B cell (primary cell): ENCODE results near the gene LIX1. TPM values are rescaled to one million over a fixed set of nuclear protein-coding genes. Genes with fewer than 3 reads are reported as not detected.

Experiments
- ATAC-seq: fragments of 200-7000 bp; cut with Tn5 transposase; one replicate; pipeline ENCODE4 v1.10.0; 2021; ENCODE audit warnings: low read depth, mild to moderate bottlenecking, moderate number of reproducible peaks, moderate library complexity
- CTCF ChIA-PET: fragments of 350-600 bp; sonication (Branson Sonifier 250); formaldehyde crosslinking; loops from one replicate; lab custom pipeline; 2021; ENCODE audit warnings: antibody characterized with exemption, inconsistent platforms; lab: Charles Lee
- POLR2A ChIA-PET: fragments of 350-600 bp; sonication (Branson Sonifier 250); formaldehyde crosslinking; loops from one replicate; lab custom pipeline; 2021; ENCODE audit warnings: antibody characterized with exemption; lab: Charles Lee
- DNase-seq: peaks from one replicate; pipeline ENCODE4 v3.0.0; 2013
- H2AFZ ChIP-seq: 2 replicates; pipeline ENCODE4 v1.6.1; 2012; ENCODE audit warnings: mild to moderate bottlenecking, low read depth, low read length; ENCODE audit not compliant: insufficient read depth, poor library complexity, severe bottlenecking
- H3K27ac ChIP-seq, 2 donors: 1 replicate in 1 of 2; 2 replicates in 1 of 2; pipeline ENCODE4 v1.5.1; 2012 to 2013; ENCODE audit warnings: low read length in 2 of 2, mild to moderate bottlenecking in 2 of 2, moderate library complexity in 1 of 2
- H3K27me3 ChIP-seq, 4 experiments: fragments of 200-600 bp in 1 of 4; sonication (generic) in 1 of 4; replicated peaks in 1 of 4; 1 replicate in 2 of 4; 2 replicates in 2 of 4; pipeline versions ENCODE4 v1.6.1 to v1.7.0; 2013 to 2016; ENCODE audit warnings: low read length in 3 of 4, mild to moderate bottlenecking in 2 of 4, mixed read lengths in 1 of 4, moderate library complexity in 1 of 4; ENCODE audit not compliant: insufficient read depth in 4 of 4, control insufficient read depth in 3 of 4; ENCODE audit errors: control extremely low read depth in 1 of 4
- H3K36me3 ChIP-seq, 2 experiments: replicated peaks in 1 of 2; 1 replicate in 1 of 2; 2 replicates in 1 of 2; pipeline versions ENCODE4 v1.6.1 to v1.7.1; 2013; ENCODE audit warnings: low read length in 1 of 2; ENCODE audit not compliant: insufficient read depth in 2 of 2, control insufficient read depth in 1 of 2; ENCODE audit errors: control extremely low read depth in 1 of 2, extremely low read depth in 1 of 2
- H3K4me1 ChIP-seq, 2 donors: fragments of 200-600 bp in 1 of 2; sonication (generic) in 1 of 2; 1 replicate in 1 of 2; 2 replicates in 1 of 2; pipeline versions ENCODE4 v1.5.1 to v1.6.1; 2013 to 2017; ENCODE audit warnings: low read length in 2 of 2; ENCODE audit not compliant: control insufficient read depth in 2 of 2, insufficient read depth in 2 of 2
- H3K4me2 ChIP-seq: replicated peaks from 2 replicates; pipeline ENCODE3; 2012; ENCODE audit warnings: mild to moderate bottlenecking, low read depth, low read length; ENCODE audit not compliant: poor library complexity, severe bottlenecking
- H3K4me3 ChIP-seq, 5 experiments: fragments of 200-600 bp in 1 of 5; sonication (generic) in 1 of 5; 1 replicate in 3 of 5; 2 replicates in 2 of 5; pipeline versions ENCODE4 v1.5.1 to v1.7.0; 2011 to 2016; ENCODE audit warnings: low read length in 4 of 5, mild to moderate bottlenecking in 4 of 5, low read depth in 2 of 5, control low read depth in 1 of 5, moderate library complexity in 1 of 5; ENCODE audit not compliant: insufficient read depth in 1 of 5; ENCODE audit errors: control extremely low read depth in 1 of 5, extremely low read depth in 1 of 5
- H3K79me2 ChIP-seq: fragments of 200-600 bp; sonication (generic); one replicate; pipeline ENCODE4 v1.6.0; 2016; ENCODE audit warnings: low read length; ENCODE audit not compliant: control insufficient read depth, insufficient read depth
- H3K9ac ChIP-seq: fragments of 200-600 bp; sonication (generic); 2 replicates; pipeline ENCODE4 v1.6.1; 2017; ENCODE audit warnings: mild to moderate bottlenecking, low read length, moderate library complexity
- H3K9me3 ChIP-seq, 3 donors: one replicate each; pipeline versions ENCODE4 v1.6.1 to v1.7.1; 2013; ENCODE audit warnings: low read length in 2 of 3; ENCODE audit not compliant: control insufficient read depth in 2 of 3, insufficient read depth in 1 of 3; ENCODE audit errors: control extremely low read depth in 1 of 3
- H4K20me1 ChIP-seq: 2 replicates; pipeline ENCODE4 v1.6.0; 2012; ENCODE audit warnings: mild to moderate bottlenecking, low read length; ENCODE audit not compliant: insufficient read depth, control insufficient read depth, poor library complexity, severe bottlenecking
- H3K27ac Mint-ChIP-seq: one replicate; pipeline ENCODE4 v1.8.0; 2021; ENCODE audit warnings: mixed read lengths
- H3K27me3 Mint-ChIP-seq: one replicate; pipeline ENCODE4 v1.8.0; 2021; ENCODE audit warnings: mixed read lengths
- H3K4me1 Mint-ChIP-seq: one replicate; pipeline ENCODE4 v1.8.0; 2021; ENCODE audit warnings: mixed read lengths
- H3K4me3 Mint-ChIP-seq: one replicate; pipeline ENCODE4 v1.8.0; 2021; ENCODE audit warnings: mixed read lengths
- H3K9me3 Mint-ChIP-seq: one replicate; pipeline ENCODE4 v1.8.0; 2022; ENCODE audit warnings: mixed read lengths; ENCODE audit not compliant: insufficient read depth
- CTCF ChIP-seq: fragments of 200-600 bp; IDR thresholded peaks from one replicate; pipeline ENCODE4 v1.8.0; 2022; ENCODE audit warnings: antibody characterized with exemption, mild to moderate bottlenecking
- EZH2 ChIP-seq: IDR thresholded peaks from 2 replicates; pipeline ENCODE4 v1.6.1; 2012; ENCODE audit warnings: borderline replicate concordance, low read depth, mild to moderate bottlenecking, moderate library complexity, low read length; ENCODE audit not compliant: insufficient read depth, poor library complexity, severe bottlenecking
- WGBS: methylation state at CpG from one replicate; pipeline ENCODE4 v1.1.5; 2013; ENCODE audit warnings: missing lambda C conversion rate; ENCODE audit not compliant: insufficient coverage; 5-methylcytosine and 5-hydroxymethylcytosine counted together
- intact Hi-C: fragments of 100-400 bp; cut with micrococcal nuclease; formaldehyde crosslinking; loops from one replicate; pipeline ENCODE4 v1.10.0; 2022
- polyA plus RNA-seq: library from polyadenylated mRNA; depleted of rRNA; stranded (reverse); fragments of >200 nt; gene quantifications from 2 replicates; pipeline ENCODE4 v1.2.3, GENCODE V29; 2012
- total RNA-seq, 2 donors: library from RNA; stranded (reverse); fragments of 120-200 nt in 1 of 2; gene quantifications; 1 replicate in 1 of 2; 2 replicates in 1 of 2; pipeline versions ENCODE4 v1.2.3 to v1.2.4, GENCODE V29; 2013 to 2022

The LIX1 gene
- total and polyA plus RNA-seq, 2 donors (not counting 1 experiment from before 2014, with no cell fraction given), result not detected

DNA sequence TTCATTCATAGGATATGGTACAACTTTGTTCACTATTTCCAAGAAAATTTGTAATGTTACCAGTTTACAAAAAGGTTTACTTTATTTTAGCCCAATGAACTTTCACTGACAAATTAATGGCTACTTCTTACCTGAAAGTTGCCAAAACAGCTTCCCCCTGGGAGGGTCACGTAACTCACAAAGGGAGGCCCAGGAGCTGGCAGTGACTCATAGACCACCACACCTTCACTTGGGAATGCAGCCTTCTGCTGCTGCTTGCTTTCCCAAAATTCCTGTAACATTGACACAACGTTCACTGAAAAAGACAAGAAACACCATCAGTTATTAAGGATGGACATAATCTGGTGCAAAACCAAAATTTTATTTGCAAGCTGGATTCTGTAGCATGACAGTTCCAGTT, 18.1 kb downstream of the LIX1 start:
- no peak overlapping the region for H3K4me3 Mint-ChIP-seq
- no peak for DNase-seq

DNA sequence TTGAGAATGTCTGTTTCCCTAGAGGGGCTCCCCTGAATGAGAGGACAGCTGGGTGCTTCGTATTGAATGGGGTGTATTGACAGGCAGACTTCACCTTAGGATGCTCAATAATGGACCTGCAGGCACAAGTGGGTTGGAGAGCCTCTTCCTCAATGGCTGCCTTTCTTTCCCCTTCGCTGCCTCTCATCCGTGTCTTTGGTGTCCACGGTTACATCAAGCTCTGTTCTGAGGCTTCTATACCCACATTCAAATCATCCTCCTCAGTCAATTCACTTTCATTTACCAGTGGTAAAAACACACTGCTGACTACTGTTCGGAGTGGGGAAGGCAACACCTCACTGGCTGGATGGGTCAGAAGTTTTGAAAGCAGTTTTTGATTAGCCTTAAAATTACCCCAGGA, 20.6 kb downstream of the LIX1 start:
- peaks cover 9% of the 10 kb centered on the region for H3K4me1 Mint-ChIP-seq
- H3K4me3 ChIP-seq, result no peak overlapping the region
- no peak for TF ChIP-seq EZH2
- TF ChIP-seq CTCF, result no peak
- H3K27me3 Mint-ChIP-seq, result peaks cover 12% of the 10 kb centered on the region
- POLR2A ChIA-PET, result no interaction called here
- intact Hi-C loops, result no loop called here
- H3K27me3 ChIP-seq, result no peaks in the 10 kb centered on the region
- H3K79me2 ChIP-seq, result peaks cover 4% of the 10 kb centered on the region
- CTCF ChIA-PET, result interaction anchor here (0.8 kb wide), 1 partner anchor 12 kb away, joined by 3 read pairs; no protein-coding TSS in a partner anchor
- H3K27ac Mint-ChIP-seq, result no peak overlapping the region
- WGBS, result 100% methylated on average over 3 of the region's 5 CpGs
- ATAC-seq (no peak), DNase-seq (no peak)
- H4K20me1 ChIP-seq, result peaks cover 9% of the 10 kb centered on the region
- H3K4me1 ChIP-seq, result peaks cover 9 to 11% of the 10 kb centered on the region in 2 donors
- H2AFZ ChIP-seq, result no peak overlapping the region
- no peak overlapping the region for H3K27ac ChIP-seq
- H3K9me3 ChIP-seq, result no peaks in the 10 kb centered on the region
- no peak overlapping the region for H3K4me3 Mint-ChIP-seq
- H3K4me2 ChIP-seq, result no peak overlapping the region
- H3K36me3 ChIP-seq, result peaks cover 3 to 11% of the 10 kb centered on the region in 2 experiments
- no peak overlapping the region for H3K9ac ChIP-seq
- H3K9me3 Mint-ChIP-seq, result no peaks in the 10 kb centered on the region

More for the DNA sequence above, 18.1 kb downstream of the LIX1 start:
- H3K36me3 ChIP-seq, result peaks cover 3 to 11% of the 10 kb centered on the region in 2 experiments
- Mint-ChIP-seq H3K27ac (no peak overlapping the region), H3K9me3 (no peaks in the 10 kb centered on the region), H3K27me3 (peaks cover 12% of the 10 kb centered on the region), H3K4me1 (peaks cover 5% of the 10 kb centered on the region)
- H3K9ac ChIP-seq, result no peak overlapping the region
- WGBS, result 83% methylated on average over 1 of the region's 2 CpGs
- intact Hi-C loops, result no loop called here
- no peak overlapping the region for H3K4me3 ChIP-seq
- peaks cover under 1 to 1% of the 10 kb centered on the region in 2 donors for H3K4me1 ChIP-seq
- H3K27me3 ChIP-seq, result no peaks in the 10 kb centered on the region
- TF ChIP-seq CTCF (no peak), EZH2 (no peak)
- H2AFZ ChIP-seq, result no peak overlapping the region
- H3K79me2 ChIP-seq, result peaks cover 4% of the 10 kb centered on the region
- no peaks in the 10 kb centered on the region for H3K9me3 ChIP-seq
- ChIA-PET POLR2A (no interaction called here), CTCF (no interaction called here)
- no peak overlapping the region for H3K27ac ChIP-seq
- H4K20me1 ChIP-seq, result peaks cover 9% of the 10 kb centered on the region
- no peak for ATAC-seq
- H3K4me2 ChIP-seq, result no peak overlapping the region
